H9 (cell line): ENCODE measurements around the gene HSPA9. TPM values are rescaled to one million over a fixed set of nuclear protein-coding genes. Genes with fewer than 3 reads are reported as not detected.

Experiments
- DNase-seq: peaks from one replicate; pipeline ENCODE4 v3.0.0-alpha.2; 2017
- H2AFZ ChIP-seq: one replicate; pipeline ENCODE4 v1.6.1; 2013; ENCODE audit warnings: mild to moderate bottlenecking, low read length, control low read depth, moderate library complexity
- H2AK5ac ChIP-seq: 2 replicates; pipeline ENCODE4 v1.6.1; 2013; ENCODE audit warnings: low read length, control low read depth, mixed read lengths; ENCODE audit not compliant: insufficient read length
- H2BK120ac ChIP-seq: one replicate; pipeline ENCODE4 v1.6.1; 2013; ENCODE audit warnings: low read depth, mild to moderate bottlenecking, low read length, control low read depth, inconsistent platforms; ENCODE audit not compliant: poor library complexity, severe bottlenecking
- H2BK12ac ChIP-seq: 2 replicates; pipeline ENCODE4 v1.6.1; 2013; ENCODE audit warnings: low read length, control low read depth, mixed read lengths, low read depth; ENCODE audit not compliant: insufficient read length
- H2BK15ac ChIP-seq: 2 replicates; pipeline ENCODE4 v1.6.1; 2013; ENCODE audit warnings: low read depth, low read length, control low read depth
- H2BK20ac ChIP-seq: one replicate; pipeline ENCODE4 v1.6.1; 2013; ENCODE audit warnings: low read depth, mild to moderate bottlenecking, low read length, control low read depth, inconsistent platforms; ENCODE audit not compliant: poor library complexity, severe bottlenecking
- H2BK5ac ChIP-seq: 2 replicates; pipeline ENCODE4 v1.6.1; 2013; ENCODE audit warnings: low read length, control low read depth, mixed read lengths; ENCODE audit not compliant: insufficient read length
- H3K14ac ChIP-seq: 2 replicates; pipeline ENCODE4 v1.6.1; 2013; ENCODE audit warnings: low read length, control low read depth; ENCODE audit not compliant: insufficient read depth
- H3K18ac ChIP-seq: 2 replicates; pipeline ENCODE4 v1.6.1; 2013; ENCODE audit warnings: low read depth, mild to moderate bottlenecking, mixed read lengths, low read length, control low read depth; ENCODE audit not compliant: insufficient read length
- H3K23ac ChIP-seq: 2 replicates; pipeline ENCODE4 v1.6.1; 2013; ENCODE audit warnings: low read length, control low read depth, mixed read lengths, low read depth; ENCODE audit not compliant: insufficient read length
- H3K23me2 ChIP-seq: 2 replicates; pipeline ENCODE4 v1.6.1; 2013; ENCODE audit warnings: low read depth, mild to moderate bottlenecking, mixed read lengths, low read length, control low read depth; ENCODE audit not compliant: insufficient read length, poor library complexity, severe bottlenecking
- H3K27ac ChIP-seq: 2 replicates; pipeline ENCODE4 v1.5.1; 2013; ENCODE audit warnings: low read length, control low read depth, mixed read lengths, low read depth; ENCODE audit not compliant: insufficient read length
- H3K27me3 ChIP-seq: 2 replicates; pipeline ENCODE4 v1.6.1; 2013; ENCODE audit warnings: low read length, control low read depth, inconsistent platforms; ENCODE audit not compliant: insufficient read depth
- H3K4ac ChIP-seq: 2 replicates; pipeline ENCODE4 v1.6.1; 2013; ENCODE audit warnings: low read depth, mild to moderate bottlenecking, control low read depth, inconsistent platforms, low read length, moderate library complexity
- H3K4me1 ChIP-seq: 2 replicates; pipeline ENCODE4 v1.6.1; 2013; ENCODE audit warnings: low read length, control low read depth, inconsistent platforms; ENCODE audit not compliant: insufficient read depth
- H3K4me2 ChIP-seq: 2 replicates; pipeline ENCODE4 v1.6.1; 2013; ENCODE audit warnings: low read length, control low read depth, mixed read lengths; ENCODE audit not compliant: insufficient read length, insufficient read depth
- H3K56ac ChIP-seq: 2 replicates; pipeline ENCODE4 v1.6.1; 2013; ENCODE audit warnings: low read depth, mild to moderate bottlenecking, mixed read lengths, low read length, control low read depth; ENCODE audit not compliant: insufficient read length
- H3K79me1 ChIP-seq: 2 replicates; pipeline ENCODE4 v1.6.1; 2013; ENCODE audit warnings: low read depth, mild to moderate bottlenecking, moderate library complexity, low read length, control low read depth, inconsistent platforms; ENCODE audit not compliant: insufficient read depth, poor library complexity, severe bottlenecking
- H3K79me2 ChIP-seq: 2 replicates; pipeline ENCODE4 v1.6.1; 2013; ENCODE audit warnings: low read length, control low read depth, inconsistent platforms; ENCODE audit not compliant: insufficient read depth
- H3K9ac ChIP-seq: 2 replicates; pipeline ENCODE4 v1.6.1; 2013; ENCODE audit warnings: low read length, control low read depth, mixed read lengths; ENCODE audit not compliant: insufficient read length; ENCODE audit errors: extremely low read depth
- H3K9me3 ChIP-seq: one replicate; pipeline ENCODE4 v1.6.1; 2013; ENCODE audit warnings: low read depth, low read length, inconsistent platforms; ENCODE audit not compliant: control insufficient read depth
- H3T11ph ChIP-seq: one replicate; pipeline ENCODE4 v1.6.1; 2013; ENCODE audit warnings: mild to moderate bottlenecking, low read length, control low read depth, inconsistent platforms
- H4K20me1 ChIP-seq: one replicate; pipeline ENCODE4 v1.6.1; 2013; ENCODE audit not compliant: control insufficient read depth, insufficient read length, insufficient read depth
- H4K5ac ChIP-seq: 2 replicates; pipeline ENCODE4 v1.6.1; 2013; ENCODE audit warnings: low read depth, mild to moderate bottlenecking, mixed read lengths, low read length, control low read depth; ENCODE audit not compliant: insufficient read length
- H4K8ac ChIP-seq: replicated peaks from 2 replicates; pipeline ENCODE4 v1.6.1; 2013; ENCODE audit warnings: low read length, control low read depth, mixed read lengths, low read depth; ENCODE audit not compliant: insufficient read length
- H4K91ac ChIP-seq: 2 replicates; pipeline ENCODE4 v1.6.1; 2013; ENCODE audit warnings: low read depth, mild to moderate bottlenecking, moderate library complexity, mixed read lengths, low read length, control low read depth; ENCODE audit not compliant: insufficient read length
- H3K27ac Mint-ChIP-seq, 3 experiments: 2 replicates in 2 of 3; 3 replicates in 1 of 3; pipeline ENCODE4 v1.8.0; 2020 to 2021; ENCODE audit warnings: mixed read lengths in 3 of 3, mild to moderate bottlenecking in 1 of 3, moderate library complexity in 1 of 3
- H3K27me3 Mint-ChIP-seq: 2 replicates; pipeline ENCODE4 v1.8.0; 2021; ENCODE audit warnings: low read depth, mild to moderate bottlenecking, moderate library complexity, mixed read lengths
- H3K36me3 Mint-ChIP-seq, 3 experiments: 2 replicates in 2 of 3; 3 replicates in 1 of 3; pipeline ENCODE4 v1.8.0; 2020 to 2021; ENCODE audit warnings: low read depth in 3 of 3, mixed read lengths in 3 of 3; ENCODE audit not compliant: insufficient read depth in 1 of 3
- H3K4me1 Mint-ChIP-seq, 2 experiments: 2 replicates each; pipeline ENCODE4 v1.8.0; 2020; ENCODE audit warnings: mixed read lengths in 2 of 2
- H3K4me3 Mint-ChIP-seq, 2 experiments: 2 replicates in 1 of 2; 3 replicates in 1 of 2; pipeline ENCODE4 v1.8.0; 2020 to 2021; ENCODE audit warnings: mild to moderate bottlenecking in 2 of 2, mixed read lengths in 2 of 2, moderate library complexity in 1 of 2
- H3K9me3 Mint-ChIP-seq, 2 experiments: 2 replicates in 1 of 2; 3 replicates in 1 of 2; pipeline ENCODE4 v1.8.0; 2020; ENCODE audit warnings: mild to moderate bottlenecking in 2 of 2, mixed read lengths in 2 of 2, moderate library complexity in 1 of 2
- CTCF ChIP-seq: fragments of 200-600 bp; sonication (generic); conservative IDR thresholded peaks from 3 replicates; pipeline ENCODE4 v1.8.0; 2021; ENCODE audit warnings: antibody characterized with exemption, mild to moderate bottlenecking
- WGBS: extraction: QIAGEN DNeasy Blood & Tissue Kit; methylation state at CpG from one replicate; pipeline ENCODE4 v1.1.7; 2013; ENCODE audit warnings: missing lambda C conversion rate, low lambda C conversion rate, mixed read lengths; ENCODE audit not compliant: insufficient read length; ENCODE audit errors: extremely low coverage; 5-methylcytosine and 5-hydroxymethylcytosine counted together
- total RNA-seq: library from RNA; stranded (reverse); gene quantifications from 2 replicates; pipeline ENCODE4 v1.2.1, GENCODE V29; 2021

HSPA9 gene
- total RNA-seq, 1 experiment from 2014 or later, result 397 TPM

DNA sequence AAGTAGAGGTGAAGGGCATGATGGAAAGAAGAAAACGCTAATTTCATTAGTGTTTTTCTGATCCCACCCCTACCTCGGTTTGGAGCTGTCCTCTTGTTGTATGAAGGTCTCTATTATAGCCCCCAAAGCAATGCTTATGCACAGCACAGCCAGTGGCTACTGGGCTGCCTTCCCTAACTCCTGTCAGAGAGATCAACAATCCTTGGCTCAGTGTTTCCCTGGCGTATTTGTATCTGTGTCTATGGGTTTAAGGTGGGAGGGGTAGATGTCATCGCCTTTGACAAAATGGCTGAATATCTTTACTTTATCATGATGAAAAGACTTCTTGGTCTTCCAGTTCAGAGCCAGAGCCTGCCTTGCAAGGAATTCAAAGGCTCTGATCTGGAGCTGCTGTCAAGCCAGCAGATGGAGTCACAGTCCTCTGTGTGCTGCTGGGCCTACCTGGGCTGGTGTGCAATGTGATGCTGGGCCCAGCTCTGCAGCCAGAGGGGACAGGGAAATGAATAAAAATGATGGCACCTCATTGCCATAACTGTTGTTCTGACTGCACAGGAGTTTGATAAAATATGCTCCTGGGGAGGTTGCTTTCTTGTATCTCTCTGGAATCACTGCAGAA is 20.1 kb upstream of the HSPA9 start:
- no peak overlapping the region for H2BK12ac ChIP-seq
- H3K18ac ChIP-seq, result no peak overlapping the region
- no peaks in the 10 kb centered on the region for H3K23me2 ChIP-seq
- no peak overlapping the region for H3K14ac ChIP-seq
- no peaks in the 10 kb centered on the region for H3K79me1 ChIP-seq
- H2BK5ac ChIP-seq, result no peak overlapping the region
- H3K23ac ChIP-seq, result no peak overlapping the region
- Mint-ChIP-seq H3K4me3 (no peak overlapping the region), H3K36me3 (no peaks in the 10 kb centered on the region), H3K9me3 (no peaks in the 10 kb centered on the region), H3K27ac (no peak overlapping the region), H3K4me1 (peaks cover 10 to 33% of the 10 kb centered on the region in 2 experiments), H3K27me3 (no peaks in the 10 kb centered on the region)
- no peak overlapping the region for H2BK15ac ChIP-seq
- no peak overlapping the region for H4K5ac ChIP-seq
- no peak overlapping the region for H3K27ac ChIP-seq
- 0 out of 3 replicates have a peak, but pooled peaks have one; percentile 21 for TF ChIP-seq CTCF
- H3K4me1 ChIP-seq, result no peaks in the 10 kb centered on the region; the same call in 1 of the 2 replicates
- no peak overlapping the region for H3K9ac ChIP-seq
- no CpG with 5 or more reads among the region's 4 CpGs for WGBS
- H3K79me2 ChIP-seq, result no peaks in the 10 kb centered on the region
- H4K20me1 ChIP-seq, result no peaks in the 10 kb centered on the region
- no peak overlapping the region for H2AK5ac ChIP-seq
- H3K4me2 ChIP-seq, result no peak overlapping the region
- no peak overlapping the region for H2BK20ac ChIP-seq
- no peak overlapping the region for H3K4ac ChIP-seq
- no peak overlapping the region for H4K91ac ChIP-seq
- DNase-seq, result no peak
- H3T11ph ChIP-seq, result no peak overlapping the region
- H3K9me3 ChIP-seq, result no peaks in the 10 kb centered on the region
- no peak overlapping the region for H2AFZ ChIP-seq
- H3K27me3 ChIP-seq, result no peaks in the 10 kb centered on the region
- no peak overlapping the region for H4K8ac ChIP-seq
- H3K56ac ChIP-seq, result no peak overlapping the region
- H2BK120ac ChIP-seq, result no peak overlapping the region
